MM.1S (cell line): Measurements from ENCODE around the gene TARBP1.

Experiments used
- DNase-seq: peaks from one replicate; pipeline ENCODE4 v3.0.0-alpha.2; 2015
- H2AFZ ChIP-seq: fragments of 300-600 bp; sonication (generic); 2 replicates; pipeline ENCODE4 v1.6.0; 2016; ENCODE audit warnings: antibody characterized with exemption, low read length
- H3F3A ChIP-seq: fragments of 300-600 bp; sonication (generic); 2 replicates; pipeline ENCODE4 v1.6.1; 2016; ENCODE audit warnings: mild to moderate bottlenecking, antibody characterized with exemption, low read length, moderate library complexity, mixed read lengths; ENCODE audit not compliant: insufficient read depth
- H3K27ac ChIP-seq: fragments of 300-600 bp; sonication (generic); 2 replicates; pipeline ENCODE4 v1.5.1; 2016; ENCODE audit warnings: mild to moderate bottlenecking, low read length
- H3K27me3 ChIP-seq: fragments of 300-600 bp; sonication (generic); replicated peaks from 2 replicates; pipeline ENCODE4 v1.6.0; 2016; ENCODE audit warnings: low read length; ENCODE audit not compliant: insufficient read depth
- H3K36me3 ChIP-seq: fragments of 300-600 bp; sonication (generic); replicated peaks from 2 replicates; pipeline ENCODE4 v1.6.1; 2016; ENCODE audit warnings: mild to moderate bottlenecking, low read length, mixed read lengths; ENCODE audit not compliant: insufficient read depth
- H3K4me1 ChIP-seq: fragments of 300-600 bp; sonication (generic); 2 replicates; pipeline ENCODE4 v1.6.1; 2016; ENCODE audit warnings: low read length, mixed read lengths
- H3K4me2 ChIP-seq: fragments of 300-600 bp; sonication (generic); 2 replicates; pipeline ENCODE4 v1.6.0; 2016; ENCODE audit warnings: low read depth, low read length
- H3K4me3 ChIP-seq: fragments of 300-600 bp; sonication (generic); 2 replicates; pipeline ENCODE4 v1.5.1; 2016; ENCODE audit warnings: low read length, mixed read lengths
- H3K79me2 ChIP-seq: fragments of 300-600 bp; sonication (generic); 2 replicates; pipeline ENCODE4 v1.6.1; 2016; ENCODE audit warnings: mixed run types, low read length, mixed read lengths
- H3K9ac ChIP-seq: fragments of 300-600 bp; sonication (generic); 2 replicates; pipeline ENCODE4 v1.6.1; 2016; ENCODE audit warnings: low read length, mixed read lengths
- H3K9me2 ChIP-seq: fragments of 300-600 bp; sonication (generic); replicated peaks from 2 replicates; pipeline ENCODE4 v1.6.1; 2016; ENCODE audit warnings: mild to moderate bottlenecking, low read length, mixed read lengths; ENCODE audit not compliant: insufficient read depth
- H3K9me3 ChIP-seq: fragments of 300-600 bp; sonication (generic); replicated peaks from 2 replicates; pipeline ENCODE4 v1.6.1; 2016; ENCODE audit warnings: mild to moderate bottlenecking, low read length, mixed read lengths; ENCODE audit not compliant: insufficient read depth
- H4K20me1 ChIP-seq: fragments of 300-600 bp; sonication (generic); 2 replicates; pipeline ENCODE4 v1.6.1; 2016; ENCODE audit warnings: mild to moderate bottlenecking, low read length, moderate library complexity, mixed read lengths; ENCODE audit not compliant: insufficient read depth
- EZH2 ChIP-seq: fragments of 300-600 bp; sonication (generic); optimal IDR thresholded peaks from 2 replicates; pipeline ENCODE3; 2017; ENCODE audit warnings: low read depth, mild to moderate bottlenecking, antibody characterized with exemption, low read length, mixed read lengths
- EZH2phosphoT487 ChIP-seq: fragments of 300-600 bp; sonication (generic); IDR thresholded peaks from 2 replicates; pipeline ENCODE4 v1.6.1; 2018; ENCODE audit warnings: antibody characterized with exemption, low read length
- TF ChIP-seq, protein P1 (sequence below): fragments of 300-600 bp; sonication (generic); IDR thresholded peaks from 2 replicates; pipeline ENCODE4 v1.5.1; 2016; ENCODE audit warnings: antibody characterized with exemption, low read length, mixed read lengths

TARBP1 gene

DNA sequence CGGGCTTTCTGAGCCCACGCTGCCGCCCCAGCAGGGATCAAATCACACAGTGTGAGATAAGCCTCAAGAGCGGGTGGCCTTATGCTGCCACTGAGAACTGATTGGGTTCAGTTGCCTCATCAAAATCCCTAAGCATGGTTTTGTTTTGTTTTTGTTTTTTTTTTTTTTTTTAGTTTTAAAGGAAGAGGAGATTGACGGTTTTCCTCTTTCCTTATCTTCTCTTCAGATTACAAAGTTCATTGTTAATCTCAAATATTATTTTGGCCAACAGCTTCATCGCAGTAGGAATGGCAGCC lies 105.1 kb downstream of the TARBP1 start:
- Histone ChIP-seq H3K79me2 (peaks cover 52% of the 10 kb centered on the region), H2AFZ (peak overlapping the region; percentile 86), H3K9ac (peak overlapping the region; percentile 95), H3K27ac (peak overlapping the region; percentile 95), H3K4me3 (peak overlapping the region; percentile 90), H3K4me2 (peak overlapping the region; percentile 85), H3K9me2 (no peaks in the 10 kb centered on the region), H3K36me3 (peaks cover 5% of the 10 kb centered on the region; the same call in 1 of the 2 replicates), H3K9me3 (no peaks in the 10 kb centered on the region), H3K27me3 (no peaks in the 10 kb centered on the region), H3F3A (peaks cover 23% of the 10 kb centered on the region), H3K4me1 (peaks cover 12% of the 10 kb centered on the region), H4K20me1 (no peaks in the 10 kb centered on the region)
- no peak for TF ChIP-seq EZH2phosphoT487
- TF ChIP-seq, protein P1, sequence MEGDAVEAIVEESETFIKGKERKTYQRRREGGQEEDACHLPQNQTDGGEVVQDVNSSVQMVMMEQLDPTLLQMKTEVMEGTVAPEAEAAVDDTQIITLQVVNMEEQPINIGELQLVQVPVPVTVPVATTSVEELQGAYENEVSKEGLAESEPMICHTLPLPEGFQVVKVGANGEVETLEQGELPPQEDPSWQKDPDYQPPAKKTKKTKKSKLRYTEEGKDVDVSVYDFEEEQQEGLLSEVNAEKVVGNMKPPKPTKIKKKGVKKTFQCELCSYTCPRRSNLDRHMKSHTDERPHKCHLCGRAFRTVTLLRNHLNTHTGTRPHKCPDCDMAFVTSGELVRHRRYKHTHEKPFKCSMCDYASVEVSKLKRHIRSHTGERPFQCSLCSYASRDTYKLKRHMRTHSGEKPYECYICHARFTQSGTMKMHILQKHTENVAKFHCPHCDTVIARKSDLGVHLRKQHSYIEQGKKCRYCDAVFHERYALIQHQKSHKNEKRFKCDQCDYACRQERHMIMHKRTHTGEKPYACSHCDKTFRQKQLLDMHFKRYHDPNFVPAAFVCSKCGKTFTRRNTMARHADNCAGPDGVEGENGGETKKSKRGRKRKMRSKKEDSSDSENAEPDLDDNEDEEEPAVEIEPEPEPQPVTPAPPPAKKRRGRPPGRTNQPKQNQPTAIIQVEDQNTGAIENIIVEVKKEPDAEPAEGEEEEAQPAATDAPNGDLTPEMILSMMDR, result no peak
- no peak for TF ChIP-seq EZH2
- DNase-seq, result no peak

DNA sequence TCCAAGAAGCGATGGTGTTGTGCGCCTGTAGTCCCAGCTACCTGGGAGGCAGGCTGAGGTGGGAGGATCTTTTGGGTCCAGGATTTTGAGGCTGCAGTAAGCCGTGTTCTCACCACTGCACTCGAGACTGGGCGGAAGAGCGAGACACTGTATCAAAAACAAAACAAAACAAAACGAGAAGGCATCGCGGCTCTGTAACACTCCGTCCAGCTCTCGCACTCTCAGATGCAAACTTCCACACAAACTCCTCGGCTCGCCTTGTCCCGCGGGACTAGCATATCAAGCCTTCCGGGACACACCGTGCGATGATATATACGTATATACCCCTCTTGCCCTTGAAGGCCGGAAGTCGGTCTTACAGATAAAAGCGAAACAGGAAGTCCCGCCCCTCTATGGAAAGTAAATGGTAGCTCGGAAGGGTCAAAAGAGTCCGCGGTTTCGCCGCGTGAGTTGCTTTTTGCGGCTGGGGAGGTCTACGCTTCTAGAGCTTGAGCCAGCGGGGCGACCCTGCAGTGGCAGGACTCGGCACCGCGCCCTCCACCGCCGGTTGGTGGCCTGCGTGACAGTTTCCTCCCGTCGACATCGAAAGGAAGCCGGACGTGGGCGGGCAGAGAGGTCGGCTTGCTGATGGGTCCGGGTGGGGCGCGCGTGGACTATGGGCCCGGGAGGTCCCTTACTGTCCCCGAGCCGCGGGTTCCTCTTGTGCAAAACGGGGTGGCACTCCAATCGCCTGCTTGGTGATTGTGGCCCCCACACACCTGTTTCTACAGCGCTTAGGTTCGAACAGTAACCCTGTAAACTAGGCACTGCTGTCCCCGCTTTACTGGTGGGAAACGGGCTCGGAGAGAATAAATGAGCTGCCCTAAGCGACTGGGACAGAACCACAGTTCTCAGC lies 105.7 kb downstream of the TARBP1 start, which contains the start of gene COA6:
TSS of gene COA6 (plus strand) at position 393 of the 895 bp plus-strand sequence. CDS start at position 404, 11 bp downstream.
- H3K36me3 ChIP-seq, result peaks cover 5% of the 10 kb centered on the region; the same call in 1 of the 2 replicates
- no peaks in the 10 kb centered on the region for H3K9me3 ChIP-seq
- H3K79me2 ChIP-seq, result peaks cover 50% of the 10 kb centered on the region
- peak within 1 kb of the TSS; percentile 95 for H3K9ac ChIP-seq
- peak within 1 kb of the TSS; percentile 95 for H3K27ac ChIP-seq
- peak within 1 kb of the TSS; percentile 85 for H3K4me2 ChIP-seq
- H3K4me1 ChIP-seq, result peaks cover 12% of the 10 kb centered on the region
- peak within 1 kb of the TSS; percentile 90 for H3K4me3 ChIP-seq
- DNase-seq, result peak; percentile 98
- H4K20me1 ChIP-seq, result no peaks in the 10 kb centered on the region
- peaks cover 23% of the 10 kb centered on the region for H3F3A ChIP-seq
- H3K27me3 ChIP-seq, result no peaks in the 10 kb centered on the region
- peak within 1 kb of the TSS; percentile 86 for H2AFZ ChIP-seq
- TF ChIP-seq EZH2phosphoT487 (no peak), EZH2 (no peak)
- TF ChIP-seq, protein P1, result no peak
- no peaks in the 10 kb centered on the region for H3K9me2 ChIP-seq

DNA sequence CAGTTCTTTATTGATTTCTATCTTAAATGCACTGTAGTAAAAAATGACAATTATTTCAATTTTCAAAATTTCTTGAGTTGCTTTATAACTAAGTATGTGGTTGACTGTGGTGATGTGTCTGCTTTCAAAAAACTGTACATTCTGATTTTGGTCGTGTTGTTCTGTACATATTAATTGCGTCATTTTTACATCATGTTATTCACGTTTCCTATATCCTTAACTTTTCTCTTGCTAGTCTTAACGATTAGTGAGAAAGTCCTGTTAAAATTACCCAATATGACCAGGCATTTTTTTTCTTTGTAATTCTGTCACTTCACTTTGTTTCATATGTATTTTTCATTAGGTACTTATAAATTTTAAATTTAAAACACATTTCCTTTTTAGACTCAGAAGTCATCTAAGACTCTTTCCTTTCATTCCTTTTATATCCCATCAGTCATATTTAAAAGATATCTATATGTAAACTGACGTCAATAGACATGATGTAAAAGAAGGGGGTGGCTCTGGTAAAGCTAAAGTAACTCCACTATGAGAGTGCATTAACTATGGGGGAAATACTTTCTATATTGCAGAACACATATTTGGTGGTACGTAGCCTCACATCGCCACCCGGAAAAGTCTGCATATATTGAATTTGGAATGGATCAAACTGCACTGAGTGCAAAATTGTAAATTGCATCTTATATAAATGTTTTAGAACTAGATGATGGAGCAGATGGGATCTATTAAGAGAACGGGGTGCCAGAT lies 106.8 kb downstream of the TARBP1 start:
- H3K9ac ChIP-seq, result peak overlapping the region; percentile 95; the same call in 1 of the 2 replicates
- DNase-seq, result no peak
- H3K36me3 ChIP-seq, result peaks cover 5% of the 10 kb centered on the region; the same call in 1 of the 2 replicates
- H3K4me3 ChIP-seq, result peak overlapping the region; percentile 90
- peaks cover 12% of the 10 kb centered on the region for H3K4me1 ChIP-seq
- no peaks in the 10 kb centered on the region for H3K27me3 ChIP-seq
- TF ChIP-seq EZH2phosphoT487, result no peak
- H3F3A ChIP-seq, result peaks cover 23% of the 10 kb centered on the region
- no peaks in the 10 kb centered on the region for H4K20me1 ChIP-seq
- peak overlapping the region; percentile 66 for H3K4me2 ChIP-seq
- peak overlapping the region; percentile 86 for H2AFZ ChIP-seq
- H3K27ac ChIP-seq, result peak overlapping the region; percentile 95; the same call in 1 of the 2 replicates
- H3K79me2 ChIP-seq, result peaks cover 40% of the 10 kb centered on the region
- no peaks in the 10 kb centered on the region for H3K9me2 ChIP-seq
- H3K9me3 ChIP-seq, result no peaks in the 10 kb centered on the region
